ENCODE data around the gene LATS1.

The LATS1 gene

GRCh38 chr6:149660028-149660427 is 57.9 kb downstream of the LATS1 start:
- H3K36me3 Mint-ChIP-seq (ENCODE audit: low read depth), result peaks cover 60% of the 10 kb centered on the region
- H3K27ac Mint-ChIP-seq, result peak overlapping the region; percentile 24
- H3K4me3 Mint-ChIP-seq, result no peak overlapping the region

GRCh38 chr6:149657441-149657840 is 60.5 kb downstream of the LATS1 start:
- H3K4me1 Mint-ChIP-seq (ENCODE audit: low read depth), result no peaks in the 10 kb centered on the region
- H3K9me3 Mint-ChIP-seq, result no peaks in the 10 kb centered on the region
- H3K27me3 Mint-ChIP-seq, result no peaks in the 10 kb centered on the region
- H3K27ac Mint-ChIP-seq, result no peak overlapping the region
- H3K36me3 Mint-ChIP-seq (ENCODE audit: low read depth), result peaks cover 35% of the 10 kb centered on the region
- no peak for DNase-seq
- H3K4me3 Mint-ChIP-seq, result no peak overlapping the region

More at GRCh38 chr6:149660028-149660427, 57.9 kb downstream of the LATS1 start:
- no peak for DNase-seq
- Mint-ChIP-seq H3K9me3 (no peaks in the 10 kb centered on the region), H3K4me1 (ENCODE audit: low read depth) (no peaks in the 10 kb centered on the region), H3K27me3 (no peaks in the 10 kb centered on the region)

GRCh38 chr6:149651056-149651455 is 66.8 kb downstream of the LATS1 start:
- Mint-ChIP-seq H3K9me3 (no peaks in the 10 kb centered on the region), H3K4me3 (no peak overlapping the region), H3K4me1 (ENCODE audit: low read depth) (peaks cover 22% of the 10 kb centered on the region), H3K27me3 (no peaks in the 10 kb centered on the region), H3K27ac (no peak overlapping the region), H3K36me3 (ENCODE audit: low read depth) (peaks cover 15% of the 10 kb centered on the region)
- no peak for DNase-seq

- Mint-ChIP-seq H3K27ac (peak within 1 kb of the TSS; percentile 94), H3K9me3 (no peaks in the 10 kb centered on the region), H3K4me3 (peak within 1 kb of the TSS; percentile 92), H3K4me1 (ENCODE audit: low read depth) (peaks cover 38% of the 10 kb centered on the region), H3K27me3 (no peaks in the 10 kb centered on the region), H3K36me3 (ENCODE audit: low read depth) (peaks cover 24% of the 10 kb centered on the region)
- peak; percentile 93 for DNase-seq
Measured at GRCh38 chr6:149648148-149649145, 69.5 kb downstream of the LATS1 start, which contains the start of gene KATNA1. Gene KATNA1 (minus strand): TSS chr6:149648714. CDS start chr6:149638547, 10,167 bp downstream.

GRCh38 chr6:149646599-149646998 is 71.3 kb downstream of the LATS1 start:
- Mint-ChIP-seq H3K9me3 (no peaks in the 10 kb centered on the region), H3K27ac (no peak overlapping the region), H3K36me3 (ENCODE audit: low read depth) (peaks cover 26% of the 10 kb centered on the region), H3K4me3 (peak overlapping the region; percentile 92), H3K4me1 (ENCODE audit: low read depth) (peaks cover 50% of the 10 kb centered on the region), H3K27me3 (no peaks in the 10 kb centered on the region)
- DNase-seq, result no peak

- H3K27me3 Mint-ChIP-seq, result no peaks in the 10 kb centered on the region
- H3K27ac Mint-ChIP-seq, result no peak overlapping the region
- H3K4me1 Mint-ChIP-seq (ENCODE audit: low read depth), result peaks cover 47% of the 10 kb centered on the region
- H3K4me3 Mint-ChIP-seq, result no peak overlapping the region
- H3K9me3 Mint-ChIP-seq, result no peaks in the 10 kb centered on the region
- no peak for DNase-seq
- H3K36me3 Mint-ChIP-seq (ENCODE audit: low read depth), result peaks cover 38% of the 10 kb centered on the region
Measured at GRCh38 chr6:149642829-149643580, 74.9 kb downstream of the LATS1 start.

GRCh38 chr6:149636124-149636523 is 81.8 kb downstream of the LATS1 start:
- no peaks in the 10 kb centered on the region for H3K9me3 Mint-ChIP-seq
- H3K36me3 Mint-ChIP-seq (ENCODE audit: low read depth), result peaks cover 45% of the 10 kb centered on the region
- peaks cover 2% of the 10 kb centered on the region for H3K4me1 Mint-ChIP-seq (ENCODE audit: low read depth)
- no peak overlapping the region for H3K27ac Mint-ChIP-seq
- H3K4me3 Mint-ChIP-seq, result no peak overlapping the region
- no peaks in the 10 kb centered on the region for H3K27me3 Mint-ChIP-seq
- DNase-seq, result no peak

GRCh38 chr6:149634315-149634714 is 83.6 kb downstream of the LATS1 start:
- Mint-ChIP-seq H3K27me3 (no peaks in the 10 kb centered on the region), H3K4me1 (ENCODE audit: low read depth) (peaks cover 4% of the 10 kb centered on the region)

GRCh38 chr6:149628875-149629510 is 88.9 kb downstream of the LATS1 start:
- Mint-ChIP-seq H3K9me3 (no peaks in the 10 kb centered on the region), H3K4me1 (ENCODE audit: low read depth) (peaks cover 9% of the 10 kb centered on the region), H3K27me3 (no peaks in the 10 kb centered on the region), H3K36me3 (ENCODE audit: low read depth) (peaks cover 55% of the 10 kb centered on the region), H3K4me3 (no peak overlapping the region), H3K27ac (peak overlapping the region; percentile 78)
- no peak for DNase-seq

More at GRCh38 chr6:149634315-149634714, 83.6 kb downstream of the LATS1 start:
- DNase-seq, result no peak
- Mint-ChIP-seq H3K4me3 (no peak overlapping the region), H3K27ac (no peak overlapping the region), H3K9me3 (no peaks in the 10 kb centered on the region), H3K36me3 (ENCODE audit: low read depth) (peaks cover 52% of the 10 kb centered on the region)

GRCh38 chr6:149627672-149628071 is 90.2 kb downstream of the LATS1 start:
- Mint-ChIP-seq H3K4me1 (ENCODE audit: low read depth) (peaks cover 9% of the 10 kb centered on the region), H3K27ac (peak overlapping the region; percentile 10), H3K4me3 (no peak overlapping the region), H3K9me3 (no peaks in the 10 kb centered on the region), H3K36me3 (ENCODE audit: low read depth) (peaks cover 62% of the 10 kb centered on the region), H3K27me3 (no peaks in the 10 kb centered on the region)
- DNase-seq, result no peak

GRCh38 chr6:149615805-149616204 is 102.1 kb downstream of the LATS1 start:
- no peaks in the 10 kb centered on the region for H3K27me3 Mint-ChIP-seq
- H3K4me3 Mint-ChIP-seq, result no peak overlapping the region
- peaks cover 11% of the 10 kb centered on the region for H3K4me1 Mint-ChIP-seq (ENCODE audit: low read depth)
- peaks cover 75% of the 10 kb centered on the region for H3K36me3 Mint-ChIP-seq (ENCODE audit: low read depth)
- DNase-seq, result no peak
- peaks cover 3% of the 10 kb centered on the region for H3K9me3 Mint-ChIP-seq
- H3K27ac Mint-ChIP-seq, result no peak overlapping the region

- no peak for DNase-seq
- peaks cover 69% of the 10 kb centered on the region for H3K36me3 Mint-ChIP-seq (ENCODE audit: low read depth)
Measured at GRCh38 chr6:149614337-149614736, 103.6 kb downstream of the LATS1 start.

GRCh38 chr6:149608381-149608982 is 109.4 kb downstream of the LATS1 start:
- Mint-ChIP-seq H3K27me3 (no peaks in the 10 kb centered on the region), H3K36me3 (ENCODE audit: low read depth) (peaks cover 43% of the 10 kb centered on the region), H3K9me3 (peaks cover 3% of the 10 kb centered on the region), H3K4me3 (no peak overlapping the region), H3K4me1 (ENCODE audit: low read depth) (peaks cover 14% of the 10 kb centered on the region), H3K27ac (no peak overlapping the region)
- no peak for DNase-seq

More at GRCh38 chr6:149614337-149614736, 103.6 kb downstream of the LATS1 start:
- Mint-ChIP-seq H3K27ac (no peak overlapping the region), H3K4me3 (no peak overlapping the region), H3K9me3 (peaks cover 3% of the 10 kb centered on the region), H3K4me1 (ENCODE audit: low read depth) (peaks cover 14% of the 10 kb centered on the region), H3K27me3 (no peaks in the 10 kb centered on the region)

Data from activated T-cell treated with anti-CD3 and anti-CD28 coated beads, Interleukin-2, amount 50 U/mL, for 24 hours (primary cell).